ENCODE data around the gene TEX14. TPM values are rescaled to one million over a fixed set of nuclear protein-coding genes. Genes with fewer than 3 reads are reported as not detected.
A peak's percentile ranks its signal among the peaks of the same experiment; 100 is the strongest.
"Not testable (repeated sequence)": the region's sequence is repeated elsewhere in the genome, so short reads cannot be mapped to it uniquely, and the experiment has no call there.

TEX14 gene
- total RNA-seq, 1 experiment from 2014 or later: not detected

GRCh38 chr17:58556833-58557250 lies 135.0 kb downstream of the TEX14 start:
- Histone ChIP-seq H3K27ac (ENCODE audit: low read length) (peak overlapping the region; percentile 8; the same call in 1 of the 2 replicates), H3K9me2 (replicated peaks; ENCODE audit: insufficient read depth, low read length) (no peaks in the 10 kb centered on the region), H3K79me2 (ENCODE audit: low read length) (no peaks in the 10 kb centered on the region), H3K4me2 (ENCODE audit: low read depth, low read length, poor library complexity, severe bottlenecking) (peak overlapping the region; percentile 44), H3K9me3 (ENCODE audit: low read length) (no peaks in the 10 kb centered on the region), H3K4me1 (ENCODE audit: low read length) (peaks cover 9% of the 10 kb centered on the region), H3K9ac (ENCODE audit: low read length) (no peak overlapping the region), H3K27me3 (ENCODE audit: low read length) (no peaks in the 10 kb centered on the region), H2AFZ (ENCODE audit: low read length) (peak overlapping the region; percentile 66), H3K4me3 (ENCODE audit: low read length) (peak overlapping the region; percentile 2; the same call in 1 of the 2 replicates), H3K36me3 (ENCODE audit: insufficient read depth, low read length) (no peaks in the 10 kb centered on the region), H4K20me1 (ENCODE audit: insufficient read depth, low read depth, low read length) (no peaks in the 10 kb centered on the region)
- DNase-seq: no peak

GRCh38 chr17:58555109-58555508 lies 136.7 kb downstream of the TEX14 start:
- H3K9me2 ChIP-seq (replicated peaks; ENCODE audit: insufficient read depth, low read length); H4K20me1 ChIP-seq (ENCODE audit: insufficient read depth, low read depth, low read length); DNase-seq; H3K4me3 ChIP-seq (ENCODE audit: low read length); H3K9ac ChIP-seq (ENCODE audit: low read length); H3K4me1 ChIP-seq (ENCODE audit: low read length); H3K36me3 ChIP-seq (ENCODE audit: insufficient read depth, low read length); H3K27ac ChIP-seq (ENCODE audit: low read length); H2AFZ ChIP-seq (ENCODE audit: low read length); H3K79me2 ChIP-seq (ENCODE audit: low read length); H3K9me3 ChIP-seq (ENCODE audit: low read length); H3K4me2 ChIP-seq (ENCODE audit: low read depth, low read length, poor library complexity, severe bottlenecking); H3K27me3 ChIP-seq (ENCODE audit: low read length): not testable (repeated sequence)

GRCh38 chr17:58541249-58541648 lies 150.6 kb downstream of the TEX14 start:
- DNase-seq: peak; percentile 75
- Histone ChIP-seq H3K4me3 (ENCODE audit: low read length) (no peak overlapping the region), H3K9me2 (replicated peaks; ENCODE audit: insufficient read depth, low read length) (no peaks in the 10 kb centered on the region), H3K36me3 (ENCODE audit: insufficient read depth, low read length) (no peaks in the 10 kb centered on the region), H2AFZ (ENCODE audit: low read length) (no peak overlapping the region), H3K27ac (ENCODE audit: low read length) (no peak overlapping the region), H3K79me2 (ENCODE audit: low read length) (no peaks in the 10 kb centered on the region), H3K4me2 (ENCODE audit: low read depth, low read length, poor library complexity, severe bottlenecking) (no peak overlapping the region), H4K20me1 (ENCODE audit: insufficient read depth, low read depth, low read length) (no peaks in the 10 kb centered on the region), H3K9ac (ENCODE audit: low read length) (no peak overlapping the region), H3K4me1 (ENCODE audit: low read length) (peaks cover 26% of the 10 kb centered on the region), H3K9me3 (ENCODE audit: low read length) (no peaks in the 10 kb centered on the region), H3K27me3 (ENCODE audit: low read length) (no peaks in the 10 kb centered on the region)

- H3K4me2 ChIP-seq (ENCODE audit: low read depth, low read length, poor library complexity, severe bottlenecking): peak overlapping the region; percentile 6
- H3K4me1 ChIP-seq (ENCODE audit: low read length): peaks cover 26% of the 10 kb centered on the region
- no peaks in the 10 kb centered on the region for H3K36me3 ChIP-seq (ENCODE audit: insufficient read depth, low read length)
- H3K27ac ChIP-seq (ENCODE audit: low read length): no peak overlapping the region
- H4K20me1 ChIP-seq (ENCODE audit: insufficient read depth, low read depth, low read length): no peaks in the 10 kb centered on the region
- H2AFZ ChIP-seq (ENCODE audit: low read length): no peak overlapping the region
- no peaks in the 10 kb centered on the region for H3K9me2 ChIP-seq (replicated peaks; ENCODE audit: insufficient read depth, low read length)
- DNase-seq: no peak
- no peaks in the 10 kb centered on the region for H3K27me3 ChIP-seq (ENCODE audit: low read length)
- no peak overlapping the region for H3K4me3 ChIP-seq (ENCODE audit: low read length)
- H3K79me2 ChIP-seq (ENCODE audit: low read length): no peaks in the 10 kb centered on the region
- H3K9me3 ChIP-seq (ENCODE audit: low read length): no peaks in the 10 kb centered on the region
- H3K9ac ChIP-seq (ENCODE audit: low read length): no peak overlapping the region
Observed at GRCh38 chr17:58539698-58540097, 152.1 kb downstream of the TEX14 start.

- DNase-seq: no peak
- H3K9me3 ChIP-seq (ENCODE audit: low read length): no peaks in the 10 kb centered on the region
- no peaks in the 10 kb centered on the region for H3K36me3 ChIP-seq (ENCODE audit: insufficient read depth, low read length)
- no peak overlapping the region for H3K4me3 ChIP-seq (ENCODE audit: low read length)
- H3K9me2 ChIP-seq (replicated peaks; ENCODE audit: insufficient read depth, low read length): no peaks in the 10 kb centered on the region
- no peak overlapping the region for H3K9ac ChIP-seq (ENCODE audit: low read length)
- H4K20me1 ChIP-seq (ENCODE audit: insufficient read depth, low read depth, low read length): no peaks in the 10 kb centered on the region
- no peaks in the 10 kb centered on the region for H3K27me3 ChIP-seq (ENCODE audit: low read length)
- H3K4me2 ChIP-seq (ENCODE audit: low read depth, low read length, poor library complexity, severe bottlenecking): no peak overlapping the region
- no peaks in the 10 kb centered on the region for H3K79me2 ChIP-seq (ENCODE audit: low read length)
- H2AFZ ChIP-seq (ENCODE audit: low read length): no peak overlapping the region
- H3K4me1 ChIP-seq (ENCODE audit: low read length): peaks cover 26% of the 10 kb centered on the region
- H3K27ac ChIP-seq (ENCODE audit: low read length): no peak overlapping the region
Observed at GRCh38 chr17:58538811-58539409, 152.9 kb downstream of the TEX14 start.

- Histone ChIP-seq H3K9me2 (replicated peaks; ENCODE audit: insufficient read depth, low read length) (no peaks in the 10 kb centered on the region), H3K9ac (ENCODE audit: low read length) (no peak overlapping the region), H3K4me2 (ENCODE audit: low read depth, low read length, poor library complexity, severe bottlenecking) (no peak overlapping the region), H3K27me3 (ENCODE audit: low read length) (no peaks in the 10 kb centered on the region), H3K9me3 (ENCODE audit: low read length) (no peaks in the 10 kb centered on the region), H2AFZ (ENCODE audit: low read length) (no peak overlapping the region), H3K4me1 (ENCODE audit: low read length) (peaks cover 30% of the 10 kb centered on the region), H3K4me3 (ENCODE audit: low read length) (no peak overlapping the region), H3K79me2 (ENCODE audit: low read length) (no peaks in the 10 kb centered on the region), H3K36me3 (ENCODE audit: insufficient read depth, low read length) (no peaks in the 10 kb centered on the region), H3K27ac (ENCODE audit: low read length) (no peak overlapping the region), H4K20me1 (ENCODE audit: insufficient read depth, low read depth, low read length) (no peaks in the 10 kb centered on the region)
- DNase-seq: no peak
Observed at GRCh38 chr17:58537266-58537665, 154.6 kb downstream of the TEX14 start.

- DNase-seq: no peak
- Histone ChIP-seq H3K4me1 (ENCODE audit: low read length) (peaks cover 30% of the 10 kb centered on the region), H3K27me3 (ENCODE audit: low read length) (no peaks in the 10 kb centered on the region)
Observed at GRCh38 chr17:58536542-58536941, 155.3 kb downstream of the TEX14 start.

GRCh38 chr17:58535431-58535830 lies 156.4 kb downstream of the TEX14 start:
- no peaks in the 10 kb centered on the region for H3K36me3 ChIP-seq (ENCODE audit: insufficient read depth, low read length)
- no peaks in the 10 kb centered on the region for H3K27me3 ChIP-seq (ENCODE audit: low read length)
- H3K79me2 ChIP-seq (ENCODE audit: low read length): no peaks in the 10 kb centered on the region
- no peaks in the 10 kb centered on the region for H4K20me1 ChIP-seq (ENCODE audit: insufficient read depth, low read depth, low read length)
- peaks cover 28% of the 10 kb centered on the region for H3K4me1 ChIP-seq (ENCODE audit: low read length)
- H3K4me3 ChIP-seq (ENCODE audit: low read length): no peak overlapping the region
- H3K9me3 ChIP-seq (ENCODE audit: low read length): no peaks in the 10 kb centered on the region
- no peak overlapping the region for H3K9ac ChIP-seq (ENCODE audit: low read length)
- no peak overlapping the region for H3K27ac ChIP-seq (ENCODE audit: low read length)
- no peak overlapping the region for H2AFZ ChIP-seq (ENCODE audit: low read length)
- H3K9me2 ChIP-seq (replicated peaks; ENCODE audit: insufficient read depth, low read length): no peaks in the 10 kb centered on the region
- DNase-seq: no peak
- no peak overlapping the region for H3K4me2 ChIP-seq (ENCODE audit: low read depth, low read length, poor library complexity, severe bottlenecking)

More at GRCh38 chr17:58536542-58536941, 155.3 kb downstream of the TEX14 start:
- H3K36me3 ChIP-seq (ENCODE audit: insufficient read depth, low read length): no peaks in the 10 kb centered on the region
- no peaks in the 10 kb centered on the region for H3K9me3 ChIP-seq (ENCODE audit: low read length)
- H2AFZ ChIP-seq (ENCODE audit: low read length): no peak overlapping the region
- H3K9ac ChIP-seq (ENCODE audit: low read length): no peak overlapping the region
- no peak overlapping the region for H3K4me2 ChIP-seq (ENCODE audit: low read depth, low read length, poor library complexity, severe bottlenecking)
- H3K4me3 ChIP-seq (ENCODE audit: low read length): no peak overlapping the region
- H3K27ac ChIP-seq (ENCODE audit: low read length): no peak overlapping the region
- H3K9me2 ChIP-seq (replicated peaks; ENCODE audit: insufficient read depth, low read length): no peaks in the 10 kb centered on the region
- no peaks in the 10 kb centered on the region for H4K20me1 ChIP-seq (ENCODE audit: insufficient read depth, low read depth, low read length)
- H3K79me2 ChIP-seq (ENCODE audit: low read length): no peaks in the 10 kb centered on the region
